Mesodermal cell (in vitro differentiated cells): Measurements from ENCODE around the gene FBXO47.
"Not testable (repeated sequence)": the region's sequence is repeated elsewhere in the genome, so short reads cannot be mapped to it uniquely, and the experiment has no call there.

Experiments
- H3K27ac ChIP-seq: 2 replicates; pipeline ENCODE4 v1.7.0; 2013; ENCODE audit warnings: mild to moderate bottlenecking, low read depth, low read length, moderate library complexity; ENCODE audit not compliant: severe bottlenecking
- H3K36me3 ChIP-seq: 2 replicates; pipeline ENCODE4 v1.7.1; 2013; ENCODE audit warnings: mild to moderate bottlenecking, low read length, moderate library complexity; ENCODE audit not compliant: control insufficient read depth, insufficient read depth
- H3K4me1 ChIP-seq: one replicate; pipeline ENCODE4 v1.7.1; 2013; ENCODE audit warnings: mild to moderate bottlenecking, low read length; ENCODE audit not compliant: insufficient read depth, control insufficient read depth, poor library complexity, severe bottlenecking
- H3K4me3 ChIP-seq: 2 replicates; pipeline ENCODE4 v1.7.0; 2013; ENCODE audit warnings: low read length, control low read depth, mild to moderate bottlenecking; ENCODE audit not compliant: insufficient read depth, poor library complexity, severe bottlenecking; ENCODE audit errors: extremely low read depth
- H3K9me3 ChIP-seq: 2 replicates; pipeline ENCODE4 v1.7.1; 2013; ENCODE audit warnings: mild to moderate bottlenecking, low read length, moderate library complexity; ENCODE audit not compliant: control insufficient read depth
- WGBS, 2 experiments: methylation state at CpG; one replicate each; pipeline ENCODE4 v1.1.5; 2013; ENCODE audit warnings: missing lambda C conversion rate in 2 of 2; ENCODE audit not compliant: insufficient coverage in 2 of 2; 5-methylcytosine and 5-hydroxymethylcytosine counted together

Gene FBXO47

GRCh38 chr17:38978180-38978579, 11.0 kb upstream of the FBXO47 start:
- H3K27ac ChIP-seq: no peak overlapping the region
- H3K9me3 ChIP-seq: no peaks in the 10 kb centered on the region
- no peaks in the 10 kb centered on the region for H3K4me1 ChIP-seq
- H3K36me3 ChIP-seq: no peaks in the 10 kb centered on the region
- H3K4me3 ChIP-seq: no peak overlapping the region
- 96 to 97% methylated on average over 3 of the region's 4 CpGs for WGBS, 2 experiments

DNA sequence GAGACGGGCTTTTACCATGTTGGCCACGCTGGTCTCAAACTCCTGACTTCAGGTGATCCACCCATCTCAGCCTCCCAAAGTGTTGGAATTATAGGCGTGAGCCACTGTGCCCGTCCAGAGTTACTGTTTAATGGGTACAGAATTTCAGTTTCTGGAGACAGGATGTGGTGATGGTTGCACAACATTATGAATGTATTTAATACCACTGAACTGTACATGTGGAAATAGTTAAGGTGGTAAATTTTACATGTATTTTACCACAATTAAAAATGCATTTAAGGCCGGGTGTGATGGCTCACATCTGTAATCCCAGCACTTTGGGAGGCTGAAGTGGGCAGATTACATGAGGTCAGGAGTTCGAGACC, 9.0 kb upstream of the FBXO47 start:
- H3K4me1 ChIP-seq, H3K4me3 ChIP-seq: not testable (repeated sequence)
- 100% methylated on average over 2 of the region's 6 CpGs for WGBS, 2 experiments

GRCh38 chr17:38970804-38971203, 3.6 kb upstream of the FBXO47 start:
- Histone ChIP-seq H3K36me3 (no peaks in the 10 kb centered on the region), H3K4me3 (no peak overlapping the region), H3K4me1 (no peaks in the 10 kb centered on the region), H3K9me3 (no peaks in the 10 kb centered on the region), H3K27ac (no peak overlapping the region)
- WGBS, 2 experiments: 93% methylated on average over 5 of the region's 5 CpGs

More for the DNA sequence above, 9.0 kb upstream of the FBXO47 start:
- not testable (repeated sequence) for H3K9me3 ChIP-seq, H3K27ac ChIP-seq, H3K36me3 ChIP-seq

GRCh38 chr17:38970128-38970527, 2.9 kb upstream of the FBXO47 start:
- H3K36me3 ChIP-seq: no peaks in the 10 kb centered on the region
- WGBS, 2 experiments: 73 to 84% methylated on average over 3 to 4 of the region's 4 CpGs
- H3K27ac ChIP-seq: no peak overlapping the region
- H3K4me3 ChIP-seq: no peak overlapping the region
- no peaks in the 10 kb centered on the region for H3K9me3 ChIP-seq
- no peaks in the 10 kb centered on the region for H3K4me1 ChIP-seq

DNA sequence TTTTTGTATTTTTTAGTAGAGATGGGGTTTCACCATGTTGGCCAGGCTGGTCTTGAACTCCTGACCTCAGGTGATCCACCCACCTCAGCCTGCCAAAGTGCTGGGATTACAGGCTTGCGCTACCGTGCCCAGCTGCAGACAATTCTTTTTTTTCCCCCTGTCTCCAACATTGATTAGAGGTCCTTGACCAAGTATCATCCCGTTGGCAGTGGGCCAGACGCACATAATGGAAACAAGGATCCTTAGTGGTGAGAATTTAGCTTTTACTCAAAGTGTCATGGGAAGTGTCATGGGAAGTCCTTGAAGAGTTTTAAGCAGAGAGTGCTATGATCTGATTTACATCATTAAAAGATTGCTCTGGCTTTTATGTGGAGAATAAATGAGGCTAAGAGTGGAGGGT, 2.1 kb upstream of the FBXO47 start:
- 91 to 100% methylated on average over 3 to 4 of the region's 4 CpGs for WGBS, 2 experiments
- Histone ChIP-seq H3K36me3 (no peaks in the 10 kb centered on the region), H3K27ac (no peak overlapping the region), H3K9me3 (no peaks in the 10 kb centered on the region), H3K4me1 (no peaks in the 10 kb centered on the region), H3K4me3 (no peak overlapping the region)

DNA sequence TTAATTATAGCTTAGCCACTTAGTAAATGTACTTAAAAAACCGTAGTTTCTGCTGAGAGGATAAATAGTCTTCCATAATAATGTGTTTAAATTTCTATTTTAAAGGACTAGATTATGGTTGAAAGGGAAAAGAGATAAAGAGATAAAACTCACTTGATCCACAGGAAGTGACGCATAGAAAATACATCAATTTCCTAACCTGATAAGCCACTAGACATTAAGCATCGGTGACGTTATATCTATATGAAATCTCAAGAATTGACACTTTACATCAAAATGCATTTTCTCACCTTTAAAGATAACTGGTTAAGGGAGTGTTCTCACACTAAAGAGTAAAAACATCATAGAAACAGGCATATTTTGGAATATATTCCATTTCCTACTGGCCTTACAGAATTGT, 5.8 kb downstream of the FBXO47 start:
- Histone ChIP-seq H3K36me3 (no peaks in the 10 kb centered on the region), H3K4me3 (no peak overlapping the region), H3K27ac (no peak overlapping the region), H3K4me1 (peaks cover 5% of the 10 kb centered on the region), H3K9me3 (no peaks in the 10 kb centered on the region)
- WGBS, 2 experiments: no CpG with 5 or more reads among the region's 4 CpGs

- no peak overlapping the region for H3K27ac ChIP-seq
- no peaks in the 10 kb centered on the region for H3K36me3 ChIP-seq
- H3K4me3 ChIP-seq: no peak overlapping the region
- 100% methylated on average over 1 of the region's 5 CpGs for WGBS, 2 experiments
- peaks cover 5% of the 10 kb centered on the region for H3K4me1 ChIP-seq
- no peaks in the 10 kb centered on the region for H3K9me3 ChIP-seq
Observed at GRCh38 chr17:38960402-38960801, 6.8 kb downstream of the FBXO47 start.

GRCh38 chr17:38959508-38959907, 7.7 kb downstream of the FBXO47 start:
- Histone ChIP-seq H3K4me3 (no peak overlapping the region), H3K27ac (no peak overlapping the region), H3K36me3 (no peaks in the 10 kb centered on the region), H3K9me3 (no peaks in the 10 kb centered on the region), H3K4me1 (peaks cover 5% of the 10 kb centered on the region)
- 90 to 100% methylated on average over 2 of the region's 3 CpGs for WGBS, 2 experiments

- Histone ChIP-seq H3K4me1 (peaks cover 5% of the 10 kb centered on the region), H3K4me3 (no peak overlapping the region), H3K36me3 (no peaks in the 10 kb centered on the region), H3K9me3 (no peaks in the 10 kb centered on the region), H3K27ac (no peak overlapping the region)
Observed at GRCh38 chr17:38958756-38959155, 8.4 kb downstream of the FBXO47 start.

DNA sequence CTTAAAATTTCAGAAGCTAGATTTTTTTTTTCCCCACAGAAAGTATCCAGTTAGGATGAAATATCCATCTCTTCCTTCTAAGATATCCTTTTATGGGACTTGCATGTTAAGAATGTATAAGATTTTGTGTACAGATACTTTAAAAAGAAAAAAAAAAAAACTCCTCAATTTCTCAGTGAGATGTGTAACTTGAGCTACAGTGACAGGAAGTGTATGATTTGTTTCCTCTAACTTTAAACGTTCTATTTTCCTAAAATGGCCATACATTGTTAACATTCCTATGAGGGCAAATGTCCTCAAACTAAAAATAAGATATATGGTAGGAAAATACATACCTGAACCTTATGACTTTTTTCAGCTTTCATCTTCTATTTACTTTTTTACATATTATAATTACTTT, 8.9 kb downstream of the FBXO47 start:
- H3K27ac ChIP-seq: no peak overlapping the region
- WGBS, 2 experiments: no CpG with 5 or more reads among the region's 1 CpG
- H3K9me3 ChIP-seq: no peaks in the 10 kb centered on the region
- H3K36me3 ChIP-seq: no peaks in the 10 kb centered on the region
- no peak overlapping the region for H3K4me3 ChIP-seq
- peaks cover 5% of the 10 kb centered on the region for H3K4me1 ChIP-seq

DNA sequence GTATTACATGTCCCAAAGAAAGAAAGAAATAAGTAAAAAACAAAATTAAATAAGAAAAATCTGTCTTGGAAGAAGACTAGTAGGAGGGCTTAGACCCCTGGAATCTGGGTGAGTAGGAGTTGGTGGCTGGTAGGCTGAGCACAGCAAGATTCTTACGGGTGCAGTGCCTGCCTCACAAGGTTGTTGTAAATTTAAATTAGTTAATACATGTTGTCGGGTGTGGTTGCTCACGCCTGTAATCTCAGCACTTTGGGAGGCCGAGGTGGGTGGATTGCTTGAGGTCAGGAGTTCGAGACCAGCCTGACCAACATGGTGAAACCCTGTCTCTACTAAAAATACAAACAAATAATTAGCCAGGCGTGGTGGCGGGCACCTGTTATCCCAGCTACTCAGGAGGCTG, 13.4 kb downstream of the FBXO47 start:
- not testable (repeated sequence) for H3K9me3 ChIP-seq, H3K4me1 ChIP-seq, H3K4me3 ChIP-seq, H3K27ac ChIP-seq, H3K36me3 ChIP-seq
- 90 to 96% methylated on average over 5 of the region's 7 CpGs for WGBS, 2 experiments

- no peak overlapping the region for H3K4me3 ChIP-seq
- H3K36me3 ChIP-seq: no peaks in the 10 kb centered on the region
- H3K27ac ChIP-seq: no peak overlapping the region
- H3K9me3 ChIP-seq: no peaks in the 10 kb centered on the region
- WGBS, 2 experiments: 100% methylated on average over 1 to 2 of the region's 2 CpGs
- no peaks in the 10 kb centered on the region for H3K4me1 ChIP-seq
Observed at GRCh38 chr17:38947189-38947588, 20.0 kb downstream of the FBXO47 start.
